Activated CD8-positive, alpha-beta T cell treated with anti-CD3 and anti-CD28 coated beads for 36 hours (primary cell): Measurements from ENCODE around the gene FASN. TPM values are rescaled to one million over a fixed set of nuclear protein-coding genes. Genes with fewer than 3 reads are reported as not detected.

Source experiments
- ATAC-seq: fragments of 200-7000 bp; cut with Tn5 transposase; one replicate; pipeline ENCODE4 v1.10.0; 2021; ENCODE audit warnings: mild to moderate bottlenecking, moderate library complexity
- CTCF ChIA-PET: fragments of 350-600 bp; sonication (Branson Sonifier 250); formaldehyde crosslinking; loops from one replicate; lab custom pipeline; 2021; ENCODE audit warnings: antibody characterized with exemption; lab: Charles Lee
- POLR2A ChIA-PET: fragments of 350-600 bp; sonication (Branson Sonifier 250); formaldehyde crosslinking; loops from one replicate; lab custom pipeline; 2021; ENCODE audit warnings: antibody characterized with exemption; lab: Charles Lee
- DNase-seq: peaks from one replicate; pipeline ENCODE4 v3.0.0-alpha.2; 2020
- H3K27ac Mint-ChIP-seq: one replicate; pipeline ENCODE4 v1.8.0; 2021; ENCODE audit warnings: mild to moderate bottlenecking, mixed read lengths
- H3K27me3 Mint-ChIP-seq: one replicate; pipeline ENCODE4 v1.8.0; 2021; ENCODE audit warnings: mixed read lengths
- H3K36me3 Mint-ChIP-seq: one replicate; pipeline ENCODE4 v1.8.0; 2021; ENCODE audit warnings: low read depth, mixed read lengths
- H3K4me1 Mint-ChIP-seq: one replicate; pipeline ENCODE4 v1.8.0; 2021; ENCODE audit warnings: low read depth, mixed read lengths
- H3K4me3 Mint-ChIP-seq: one replicate; pipeline ENCODE4 v1.8.0; 2021; ENCODE audit warnings: mild to moderate bottlenecking, moderate library complexity, mixed read lengths
- H3K9me3 Mint-ChIP-seq: one replicate; pipeline ENCODE4 v1.8.0; 2021; ENCODE audit warnings: mixed read lengths
- intact Hi-C: fragments of 100-400 bp; cut with micrococcal nuclease; formaldehyde crosslinking; loops from one replicate; pipeline ENCODE4 v1.10.0; 2022
- total RNA-seq, 2 experiments: library from RNA; stranded (reverse); gene quantifications; one replicate each; pipeline ENCODE4 v1.2.3, GENCODE V29; 2021
- TF ChIP-seq, protein P1 (sequence below): fragments of 200-600 bp; IDR thresholded peaks from one replicate; pipeline ENCODE4 v1.8.0; 2022; ENCODE audit warnings: antibody characterized with exemption, mild to moderate bottlenecking

FASN gene
- total RNA-seq, 2 experiments from 2014 or later = 250 to 260 TPM

- peaks cover 1% of the 10 kb centered on the region for H3K36me3 Mint-ChIP-seq
- TF ChIP-seq, protein P1, sequence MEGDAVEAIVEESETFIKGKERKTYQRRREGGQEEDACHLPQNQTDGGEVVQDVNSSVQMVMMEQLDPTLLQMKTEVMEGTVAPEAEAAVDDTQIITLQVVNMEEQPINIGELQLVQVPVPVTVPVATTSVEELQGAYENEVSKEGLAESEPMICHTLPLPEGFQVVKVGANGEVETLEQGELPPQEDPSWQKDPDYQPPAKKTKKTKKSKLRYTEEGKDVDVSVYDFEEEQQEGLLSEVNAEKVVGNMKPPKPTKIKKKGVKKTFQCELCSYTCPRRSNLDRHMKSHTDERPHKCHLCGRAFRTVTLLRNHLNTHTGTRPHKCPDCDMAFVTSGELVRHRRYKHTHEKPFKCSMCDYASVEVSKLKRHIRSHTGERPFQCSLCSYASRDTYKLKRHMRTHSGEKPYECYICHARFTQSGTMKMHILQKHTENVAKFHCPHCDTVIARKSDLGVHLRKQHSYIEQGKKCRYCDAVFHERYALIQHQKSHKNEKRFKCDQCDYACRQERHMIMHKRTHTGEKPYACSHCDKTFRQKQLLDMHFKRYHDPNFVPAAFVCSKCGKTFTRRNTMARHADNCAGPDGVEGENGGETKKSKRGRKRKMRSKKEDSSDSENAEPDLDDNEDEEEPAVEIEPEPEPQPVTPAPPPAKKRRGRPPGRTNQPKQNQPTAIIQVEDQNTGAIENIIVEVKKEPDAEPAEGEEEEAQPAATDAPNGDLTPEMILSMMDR = peak; percentile 47
- H3K4me1 Mint-ChIP-seq = peaks cover 26% of the 10 kb centered on the region
- POLR2A ChIA-PET = interaction anchor here (1.2 to 1.9 kb wide), 4 partner anchors 9 to 93 kb away, joined by 3 to 8 read pairs (median 4); partner anchors contain the start of gene FASN
- H3K4me3 Mint-ChIP-seq = peak overlapping the region; percentile 38
- DNase-seq (peak; percentile 38), ATAC-seq (no peak)
- CTCF ChIA-PET = interaction anchor here (0.6 to 2.2 kb wide), 7 partner anchors 10 to 148 kb away, joined by 3 to 12 read pairs (median 5); no protein-coding TSS in a partner anchor
- H3K9me3 Mint-ChIP-seq = no peaks in the 10 kb centered on the region
- peak overlapping the region; percentile 25 for H3K27ac Mint-ChIP-seq
- intact Hi-C loops = no loop called here
- H3K27me3 Mint-ChIP-seq = no peaks in the 10 kb centered on the region
Observed at GRCh38 chr17:82107341-82107860, 9.4 kb upstream of the FASN start.

GRCh38 chr17:82106688-82107305 is 8.8 kb upstream of the FASN start:
- CTCF ChIA-PET = interaction anchor here (0.6 to 2.8 kb wide), 13 partner anchors 8 to 147 kb away, joined by 3 to 18 read pairs (median 4); partner anchors contain the start of genes DCXR, FASN and RAC3
- intact Hi-C loops = no loop called here
- Mint-ChIP-seq H3K36me3 (peaks cover 1% of the 10 kb centered on the region), H3K4me3 (peak overlapping the region; percentile 90), H3K27ac (peak overlapping the region; percentile 95), H3K9me3 (no peaks in the 10 kb centered on the region), H3K4me1 (peaks cover 26% of the 10 kb centered on the region), H3K27me3 (no peaks in the 10 kb centered on the region)
- TF ChIP-seq, protein P1 = no peak
- DNase-seq (no peak), ATAC-seq (no peak)
- POLR2A ChIA-PET = interaction anchor here (0.6 to 2.6 kb wide), 11 partner anchors 8 to 177 kb away, joined by 3 to 11 read pairs (median 4); partner anchors contain the start of genes DUS1L and FASN

- H3K36me3 Mint-ChIP-seq = peaks cover 4% of the 10 kb centered on the region
- no peaks in the 10 kb centered on the region for H3K9me3 Mint-ChIP-seq
Observed at GRCh38 chr17:82105882-82106687, 8.0 kb upstream of the FASN start.

DNA sequence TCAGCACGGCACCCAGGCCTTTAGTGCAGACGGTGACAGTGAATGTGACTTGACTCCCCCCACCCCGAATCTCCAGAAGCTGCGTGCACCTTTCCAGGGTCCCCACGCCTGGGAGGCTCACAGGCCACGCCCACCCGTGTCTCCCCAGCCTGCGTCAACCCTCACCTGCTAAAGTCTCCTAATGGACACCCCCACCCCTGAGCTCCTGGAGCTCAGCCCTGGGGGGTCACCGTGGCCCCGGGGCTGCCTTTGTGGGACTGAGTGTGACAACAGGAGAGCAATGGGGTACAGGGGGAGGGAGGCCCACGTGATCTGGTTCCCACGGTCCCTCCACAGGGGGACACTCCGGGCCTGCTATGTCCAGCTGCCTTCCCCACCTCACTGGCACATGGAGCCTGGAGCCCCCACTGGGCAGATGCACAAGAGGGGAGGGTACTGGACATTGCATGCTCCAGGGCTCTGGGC is 7.4 kb upstream of the FASN start:
- Mint-ChIP-seq H3K4me1 (peaks cover 28% of the 10 kb centered on the region), H3K9me3 (no peaks in the 10 kb centered on the region), H3K27ac (peak overlapping the region; percentile 95), H3K36me3 (peaks cover 4% of the 10 kb centered on the region), H3K27me3 (no peaks in the 10 kb centered on the region), H3K4me3 (peak overlapping the region; percentile 90)
- ChIA-PET POLR2A (interaction anchor here (1.0 to 2.6 kb wide), 4 partner anchors 16 to 67 kb away, joined by 3 to 11 read pairs (median 3); partner anchors contain the start of gene DUS1L), CTCF (interaction anchor here (1.0 to 2.8 kb wide), 9 partner anchors 7 to 236 kb away, joined by 3 to 18 read pairs (median 4); partner anchors contain the start of genes DCXR, FASN and RAC3)
- ATAC-seq = no peak
- no peak for DNase-seq
- TF ChIP-seq, protein P1 = no peak
- intact Hi-C loops = no loop called here

More at GRCh38 chr17:82105882-82106687, 8.0 kb upstream of the FASN start:
- ChIA-PET POLR2A (interaction anchor here (0.6 to 2.6 kb wide), 12 partner anchors 8 to 177 kb away, joined by 3 to 11 read pairs (median 4); partner anchors contain the start of genes DUS1L and FASN), CTCF (interaction anchor here (0.7 to 2.8 kb wide), 13 partner anchors 8 to 147 kb away, joined by 3 to 18 read pairs (median 4); partner anchors contain the start of genes DCXR, FASN and RAC3)
- ATAC-seq (peak; percentile 89), DNase-seq (peak; percentile 80)
- intact Hi-C loops = no loop called here
- Mint-ChIP-seq H3K27me3 (no peaks in the 10 kb centered on the region), H3K4me1 (peaks cover 27% of the 10 kb centered on the region), H3K27ac (peak overlapping the region; percentile 95), H3K4me3 (peak overlapping the region; percentile 90)
- TF ChIP-seq, protein P1 = peak; percentile 50
